Measurements from ENCODE around the gene MFN2.

The MFN2 gene

GRCh38 chr1:12059226-12059625, 79.0 kb downstream of the MFN2 start:
- Histone ChIP-seq H3K4me2 (ENCODE audit: insufficient read depth, low read length) (no peak overlapping the region), H3K27ac (ENCODE audit: low read length) (no peak overlapping the region), H4K20me1 (ENCODE audit: insufficient read depth, low read length) (no peaks in the 10 kb centered on the region), H3K4me1 (ENCODE audit: insufficient read depth, low read length) (peaks cover 15% of the 10 kb centered on the region), H3K27me3 (ENCODE audit: insufficient read depth, low read length, poor library complexity) (no peaks in the 10 kb centered on the region), H3K36me3 (ENCODE audit: insufficient read depth, low read length) (no peaks in the 10 kb centered on the region), H3K9ac (ENCODE audit: low read depth, low read length) (no peak overlapping the region), H3K9me3 (ENCODE audit: insufficient read depth, low read length, severe bottlenecking) (no peaks in the 10 kb centered on the region), H3K79me2 (ENCODE audit: insufficient read depth, low read length) (peaks cover 5% of the 10 kb centered on the region; the same call in 1 of the 2 replicates), H3K4me3 (ENCODE audit: low read depth in 1 of 2, low read length in 2 of 2) (no peak overlapping the region), H2AFZ (ENCODE audit: low read depth, low read length) (no peak overlapping the region)
- TF ChIP-seq EZH2 (IDR thresholded peaks at IDR 0.05; ENCODE audit: borderline replicate concordance, low read depth, low read length, severe bottlenecking), result no peak
- TF ChIP-seq CTCF (IDR thresholded peaks at IDR 0.05; ENCODE audit: borderline replicate concordance, extremely low read depth, low read length, poor library complexity, severe bottlenecking), result no peak
- no peak for DNase-seq
- no peak for ATAC-seq (ENCODE audit: insufficient read depth, low read depth)

GRCh38 chr1:12059722-12060464, 79.6 kb downstream of the MFN2 start:
- DNase-seq (no peak), ATAC-seq (ENCODE audit: insufficient read depth, low read depth) (no peak)
- Histone ChIP-seq H3K9ac (ENCODE audit: low read depth, low read length) (no peak overlapping the region), H3K27ac (ENCODE audit: low read length) (no peak overlapping the region), H3K4me2 (ENCODE audit: insufficient read depth, low read length) (no peak overlapping the region), H3K9me3 (ENCODE audit: insufficient read depth, low read length, severe bottlenecking) (no peaks in the 10 kb centered on the region), H4K20me1 (ENCODE audit: insufficient read depth, low read length) (no peaks in the 10 kb centered on the region), H2AFZ (ENCODE audit: low read depth, low read length) (no peak overlapping the region), H3K4me1 (ENCODE audit: insufficient read depth, low read length) (peaks cover 22% of the 10 kb centered on the region), H3K4me3 (ENCODE audit: low read depth in 1 of 2, low read length in 2 of 2) (no peak overlapping the region), H3K27me3 (ENCODE audit: insufficient read depth, low read length, poor library complexity) (no peaks in the 10 kb centered on the region), H3K36me3 (ENCODE audit: insufficient read depth, low read length) (no peaks in the 10 kb centered on the region), H3K79me2 (ENCODE audit: insufficient read depth, low read length) (peaks cover 9% of the 10 kb centered on the region)
- TF ChIP-seq CTCF (IDR thresholded peaks at IDR 0.05; ENCODE audit: borderline replicate concordance, extremely low read depth, low read length, poor library complexity, severe bottlenecking) (no peak), EZH2 (IDR thresholded peaks at IDR 0.05; ENCODE audit: borderline replicate concordance, low read depth, low read length, severe bottlenecking) (no peak)

- no peaks in the 10 kb centered on the region for H3K36me3 ChIP-seq (ENCODE audit: insufficient read depth, low read length)
- no peak overlapping the region for H3K9ac ChIP-seq (ENCODE audit: low read depth, low read length)
- H3K27ac ChIP-seq (ENCODE audit: low read length), result no peak overlapping the region
- H3K9me3 ChIP-seq (ENCODE audit: insufficient read depth, low read length, severe bottlenecking), result no peaks in the 10 kb centered on the region
- no peak for DNase-seq
- H3K4me3 ChIP-seq (ENCODE audit: low read depth in 1 of 2, low read length in 2 of 2), result no peak overlapping the region
- no peak overlapping the region for H2AFZ ChIP-seq (ENCODE audit: low read depth, low read length)
- no peaks in the 10 kb centered on the region for H4K20me1 ChIP-seq (ENCODE audit: insufficient read depth, low read length)
- H3K4me1 ChIP-seq (ENCODE audit: insufficient read depth, low read length), result peaks cover 28% of the 10 kb centered on the region
- H3K27me3 ChIP-seq (ENCODE audit: insufficient read depth, low read length, poor library complexity), result no peaks in the 10 kb centered on the region
- H3K4me2 ChIP-seq (ENCODE audit: insufficient read depth, low read length), result no peak overlapping the region
- H3K79me2 ChIP-seq (ENCODE audit: insufficient read depth, low read length), result peaks cover 9% of the 10 kb centered on the region
- no peak for TF ChIP-seq CTCF (IDR thresholded peaks at IDR 0.05; ENCODE audit: borderline replicate concordance, extremely low read depth, low read length, poor library complexity, severe bottlenecking)
- no peak for TF ChIP-seq EZH2 (IDR thresholded peaks at IDR 0.05; ENCODE audit: borderline replicate concordance, low read depth, low read length, severe bottlenecking)
- no peak for ATAC-seq (ENCODE audit: insufficient read depth, low read depth)
These were observed 80.3 kb downstream of the MFN2 start for GRCh38 chr1:12060500-12060899.
